GM15510 (cell line): ENCODE measurements around the gene PEPD.

Experiments
- POLR2A ChIP-seq: IDR thresholded peaks from 3 replicates; pipeline ENCODE4 v1.6.1; 2011; ENCODE audit warnings: borderline replicate concordance; ENCODE audit not compliant: insufficient read length; ENCODE audit errors: extremely low read depth

PEPD gene

DNA sequence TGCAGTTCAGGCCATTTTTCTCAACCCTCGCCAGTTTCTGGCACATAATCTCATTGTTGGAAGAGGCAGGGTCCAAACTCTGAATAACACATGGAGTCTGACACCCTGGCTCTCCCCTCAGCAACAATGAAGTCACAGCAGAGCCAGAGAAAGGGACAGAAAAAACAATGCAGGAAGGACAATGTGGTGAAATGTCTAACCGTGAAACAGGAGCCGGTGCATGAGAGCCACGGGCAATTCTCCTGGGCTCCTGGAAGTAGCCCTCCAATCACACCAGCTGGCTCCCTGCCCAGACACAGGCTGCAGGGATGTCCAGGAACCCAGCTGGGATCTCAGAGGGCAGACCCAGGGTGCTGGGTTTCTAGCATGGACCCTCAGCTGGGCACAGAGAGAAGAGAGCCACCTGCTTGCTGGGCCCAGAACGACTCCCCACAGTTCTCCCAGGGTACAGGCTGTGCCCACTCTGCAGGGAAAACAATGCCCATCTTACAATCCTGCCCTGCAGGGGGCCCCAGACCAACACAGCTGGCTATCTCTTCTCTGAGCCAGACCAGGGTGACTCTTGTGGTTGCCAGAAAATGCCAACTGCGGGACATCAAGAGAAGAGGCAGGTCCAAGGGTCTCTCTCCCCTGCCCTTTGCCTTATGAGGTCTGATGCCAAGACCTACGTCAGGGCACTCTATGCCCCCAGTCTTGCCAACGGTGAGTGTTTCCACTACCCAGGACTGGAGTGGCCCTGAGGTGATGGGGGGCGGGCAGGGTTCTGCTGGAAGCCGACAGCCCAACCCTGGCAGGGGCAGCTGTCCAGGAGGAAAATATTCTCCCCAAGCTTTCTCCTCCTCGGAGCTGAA, 83.5 kb downstream of the PEPD start:
- TF ChIP-seq POLR2A, result no peak

GRCh38 chr19:33437393-33437820, 84.2 kb downstream of the PEPD start:
- TF ChIP-seq POLR2A, result no peak

DNA sequence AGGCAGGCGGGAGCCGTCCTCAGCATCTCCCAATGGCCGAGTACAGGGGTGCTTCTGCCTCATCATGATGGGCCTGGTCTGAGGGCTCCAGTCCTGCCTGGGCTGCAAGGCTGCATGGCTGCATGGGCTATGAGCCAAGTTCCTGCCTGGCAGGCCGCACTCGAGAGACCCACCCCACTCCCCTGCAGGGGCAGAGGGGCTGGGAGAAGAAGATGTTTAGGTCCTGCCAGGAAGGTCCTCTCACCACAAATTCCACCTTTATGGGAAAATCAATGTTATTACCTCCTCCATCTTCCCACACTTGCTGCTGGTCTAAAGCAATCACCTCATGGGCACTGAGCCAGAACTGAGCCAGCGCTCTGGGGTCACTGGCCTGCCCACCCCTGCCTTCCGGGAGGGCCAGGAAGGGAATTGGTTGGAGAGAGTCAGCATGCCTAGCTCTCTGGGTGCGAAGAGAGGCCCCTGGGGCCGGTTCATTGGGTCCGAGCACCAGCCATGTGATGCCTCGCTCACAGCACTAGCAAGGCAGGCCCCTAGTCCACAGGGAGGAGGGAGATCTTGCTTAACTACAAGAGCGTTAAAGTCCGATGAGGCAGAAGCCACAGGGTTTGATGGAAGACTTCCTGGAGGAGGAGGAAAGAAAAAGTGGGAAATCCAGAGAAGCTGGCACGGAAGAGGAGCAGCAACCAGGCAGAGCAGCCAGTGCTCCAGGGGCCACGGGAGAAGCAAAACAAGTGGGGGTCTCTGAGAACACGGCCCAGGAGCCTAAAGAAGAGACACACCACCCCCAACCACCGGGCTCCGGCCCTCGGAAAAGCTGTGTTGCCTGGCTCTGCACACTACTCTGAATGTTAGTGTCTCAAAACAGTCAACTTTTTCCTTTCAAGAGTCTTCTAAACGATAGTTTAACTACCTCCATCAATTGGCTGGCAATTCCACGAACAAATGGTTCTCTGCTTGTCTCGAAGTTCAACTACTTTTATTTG, 84.9 kb downstream of the PEPD start:
- TF ChIP-seq POLR2A, result no peak

GRCh38 chr19:33435706-33436359, 85.8 kb downstream of the PEPD start:
- TF ChIP-seq POLR2A, result no peak

DNA sequence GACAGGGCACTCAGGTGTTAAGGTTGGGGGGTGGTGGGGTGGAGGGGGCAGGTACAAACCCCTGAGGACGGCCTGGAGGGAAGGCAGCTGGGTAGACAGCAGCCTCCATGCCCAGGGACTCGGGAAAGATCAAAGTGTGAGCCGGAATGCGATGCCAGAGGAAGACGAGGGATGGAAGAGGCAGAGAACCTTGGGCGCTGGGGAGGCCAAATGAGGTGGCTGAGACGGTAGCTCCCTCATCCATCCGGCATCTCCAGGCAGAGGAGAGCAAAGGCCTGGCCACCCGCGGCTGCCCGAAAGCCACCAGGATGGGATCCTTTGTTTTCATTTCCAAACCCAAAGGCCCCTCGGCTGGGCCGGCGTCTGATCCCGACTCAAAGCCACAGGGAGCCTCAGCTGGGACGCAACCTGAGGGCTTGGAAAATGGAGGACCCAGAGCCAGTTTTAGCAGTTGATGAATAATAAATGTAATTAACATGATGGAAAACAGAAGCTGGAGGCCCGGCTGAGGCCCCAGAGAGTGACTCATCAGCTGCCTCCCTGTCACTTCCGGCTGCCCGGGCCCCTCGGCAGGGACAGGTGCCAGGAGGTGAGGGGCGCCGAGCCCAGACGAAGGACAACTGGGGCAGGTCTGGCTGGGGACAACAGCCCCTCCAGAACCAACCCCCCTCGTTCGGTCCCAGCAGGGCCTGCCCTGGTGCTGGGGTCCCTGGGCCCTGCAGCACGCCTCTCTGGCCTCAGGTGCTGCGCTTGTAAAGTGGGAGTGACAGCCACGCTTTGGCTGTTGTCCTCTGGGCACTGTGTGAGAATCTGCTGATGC, 86.5 kb downstream of the PEPD start:
- TF ChIP-seq POLR2A, result no peak

DNA sequence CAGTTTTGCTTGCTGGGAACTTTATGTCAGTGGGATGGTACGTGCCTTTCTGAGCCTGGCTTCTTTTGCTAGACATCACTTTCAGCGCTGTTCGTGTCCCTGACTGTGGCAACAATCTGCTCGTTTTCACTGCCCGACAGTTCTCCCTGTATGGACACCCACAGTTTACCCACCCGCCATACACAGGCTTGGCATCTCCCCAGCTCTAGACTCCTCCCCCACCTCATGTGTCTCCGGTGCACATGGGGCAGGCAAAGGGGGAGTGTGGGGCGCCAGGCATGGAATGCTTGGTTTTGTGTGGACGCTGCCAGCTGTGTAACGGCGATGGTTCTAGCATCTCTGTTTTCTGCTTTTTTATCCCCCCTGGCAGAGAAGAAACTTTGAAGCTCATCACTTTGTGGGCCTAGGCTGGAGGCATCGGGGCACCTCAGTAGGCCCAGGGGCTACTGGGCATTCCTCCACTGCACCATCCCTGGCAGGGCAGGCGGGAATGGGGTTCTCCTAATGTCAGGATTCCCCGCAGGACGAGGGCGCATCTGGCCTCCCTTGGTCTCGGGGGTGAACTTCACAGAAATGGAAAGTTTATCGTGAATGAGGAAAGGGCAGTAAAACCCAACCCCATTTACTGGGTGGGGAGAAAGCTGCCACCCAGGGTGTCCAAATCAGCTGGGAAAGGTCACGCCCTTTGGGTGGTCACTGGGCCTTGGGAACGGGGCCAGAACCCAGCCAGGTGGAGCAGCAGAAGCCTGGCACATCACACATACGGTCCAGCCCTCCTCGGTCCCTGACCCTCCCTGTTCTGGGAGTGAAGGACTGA, 87.3 kb downstream of the PEPD start:
- TF ChIP-seq POLR2A, result no peak

DNA sequence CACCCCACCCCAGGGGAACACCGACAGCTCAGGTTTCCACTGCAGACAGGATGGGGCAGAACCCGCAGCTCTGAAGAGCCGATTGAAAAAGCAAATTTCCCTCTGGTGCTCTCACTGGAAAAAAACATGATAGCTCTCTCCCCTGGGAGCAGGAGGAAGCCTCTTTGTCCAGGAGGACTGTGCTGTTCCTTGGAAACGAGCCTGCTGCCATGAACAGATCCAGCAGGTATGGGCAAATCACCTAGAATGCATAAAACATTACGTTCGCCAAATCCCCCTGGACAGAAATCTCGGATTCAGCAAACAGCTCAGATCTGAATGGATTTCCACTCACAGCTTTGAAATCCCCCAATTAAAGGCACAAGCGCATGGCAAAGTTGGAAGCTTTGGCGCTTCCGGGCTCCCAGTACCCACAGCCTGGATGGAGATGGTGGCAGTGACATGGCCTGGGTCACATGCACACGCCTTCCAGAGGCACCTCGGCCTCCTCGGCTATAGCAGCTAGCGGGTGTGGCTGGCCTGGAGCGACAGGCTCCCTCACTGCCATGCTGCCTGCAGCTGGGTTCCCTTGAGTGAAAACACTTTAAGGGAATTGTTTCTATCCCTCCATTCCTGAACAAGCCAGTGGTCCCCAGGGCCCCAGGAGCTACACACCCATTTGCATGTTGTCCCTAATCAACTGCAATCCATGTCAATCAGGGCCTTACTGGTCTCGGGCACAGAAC, 89.0 kb downstream of the PEPD start:
- TF ChIP-seq POLR2A, result no peak

DNA sequence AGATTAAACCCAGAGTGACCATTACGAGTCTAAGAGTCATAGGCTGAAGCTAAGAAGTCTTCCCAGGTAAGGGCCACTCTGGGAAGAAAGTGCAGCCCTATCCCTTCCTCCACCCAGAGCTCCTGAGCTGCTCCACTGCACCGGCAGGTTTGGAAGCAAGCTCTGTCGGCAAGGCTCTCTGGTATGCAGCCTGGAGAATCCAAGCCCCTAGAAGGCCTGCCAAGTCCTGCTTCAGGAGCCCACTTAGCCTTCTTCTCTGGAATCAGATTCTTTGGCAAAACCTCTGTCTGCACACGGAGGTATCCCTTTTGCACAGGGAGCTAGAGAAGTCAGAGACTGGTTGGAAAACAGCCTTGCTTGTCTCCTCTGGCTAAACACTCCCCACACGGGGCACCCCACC, 89.6 kb downstream of the PEPD start:
- TF ChIP-seq POLR2A, result no peak

GRCh38 chr19:33430674-33431277, 90.8 kb downstream of the PEPD start:
- no peak for TF ChIP-seq POLR2A

GRCh38 chr19:33429891-33430673, 91.5 kb downstream of the PEPD start:
- no peak for TF ChIP-seq POLR2A

- no peak for TF ChIP-seq POLR2A
Measured at GRCh38 chr19:33428627-33429125, 92.9 kb downstream of the PEPD start.
